Measurements from ENCODE around the gene MMP21. TPM values are rescaled to one million over a fixed set of nuclear protein-coding genes. Genes with fewer than 3 reads are reported as not detected.

Gene MMP21
- total RNA-seq, 2 donors from 2014 or later, result 0.29 to 0.42 TPM

DNA sequence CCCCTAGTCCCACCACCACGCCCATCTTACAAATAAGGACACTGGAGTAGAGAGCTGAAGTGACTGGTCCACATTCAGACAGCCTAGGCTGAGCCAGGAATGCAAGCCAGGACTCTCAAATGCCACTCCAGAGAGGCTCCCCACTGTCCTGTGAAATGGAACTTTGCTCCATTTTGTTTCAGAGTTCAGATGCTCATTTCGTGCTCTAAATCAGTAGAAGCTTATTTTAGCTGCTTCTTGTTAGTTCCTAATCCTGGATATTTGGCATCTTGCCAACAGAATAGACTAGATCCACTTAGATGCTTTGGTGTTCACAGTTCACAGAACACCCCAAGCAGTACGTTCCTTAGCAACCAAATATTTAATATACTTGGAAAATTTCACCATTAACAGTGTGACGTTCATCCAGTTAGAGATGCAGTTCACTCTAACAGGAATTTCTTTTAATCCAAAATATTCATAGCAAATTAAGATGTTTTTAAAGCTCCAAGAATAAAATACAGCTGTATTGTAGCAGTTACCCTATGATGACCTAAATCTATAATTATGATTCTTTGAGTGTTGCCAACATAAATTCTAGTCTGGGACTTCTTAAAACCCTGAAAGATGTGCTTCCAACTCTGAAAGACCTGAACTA is 7.3 kb downstream of the MMP21 start:
- Mint-ChIP-seq H3K4me1 (peaks cover 3% of the 10 kb centered on the region), H3K27ac (peak overlapping the region; percentile 29), H3K27me3 (peaks cover 5% of the 10 kb centered on the region), H3K36me3 (ENCODE audit: low read depth) (peaks cover 2% of the 10 kb centered on the region), H3K4me3 (no peak overlapping the region)
- no peaks in the 10 kb centered on the region for H3K9me3 ChIP-seq (ENCODE audit: control insufficient read depth, low read length, poor library complexity, severe bottlenecking)
- DNase-seq (no peak), ATAC-seq (no peak)

DNA sequence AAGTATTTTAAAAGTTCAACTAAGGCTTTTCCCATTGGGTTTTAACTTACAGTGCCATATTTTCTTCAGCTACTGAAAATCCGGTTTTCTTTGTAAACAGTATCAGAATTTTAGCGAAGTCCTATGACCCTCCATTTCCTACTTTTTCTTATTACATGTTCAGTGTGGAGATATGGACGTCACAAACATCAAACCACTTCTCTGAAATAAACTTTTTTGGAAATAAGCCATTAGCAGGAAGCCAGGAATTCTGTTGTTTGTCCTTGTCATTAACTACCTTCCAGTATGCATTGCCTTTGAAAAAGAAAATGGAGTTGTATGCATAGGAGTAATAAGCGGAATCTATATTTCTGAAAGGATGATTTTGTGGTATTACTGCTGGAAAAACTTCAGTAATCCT is 9.1 kb downstream of the MMP21 start:
- Mint-ChIP-seq H3K27me3 (no peaks in the 10 kb centered on the region), H3K4me1 (peaks cover 3% of the 10 kb centered on the region), H3K36me3 (ENCODE audit: low read depth) (peaks cover 5% of the 10 kb centered on the region), H3K27ac (no peak overlapping the region), H3K4me3 (no peak overlapping the region)
- H3K9me3 ChIP-seq (ENCODE audit: control insufficient read depth, low read length, poor library complexity, severe bottlenecking), result no peaks in the 10 kb centered on the region
- ATAC-seq (no peak), DNase-seq (no peak)

DNA sequence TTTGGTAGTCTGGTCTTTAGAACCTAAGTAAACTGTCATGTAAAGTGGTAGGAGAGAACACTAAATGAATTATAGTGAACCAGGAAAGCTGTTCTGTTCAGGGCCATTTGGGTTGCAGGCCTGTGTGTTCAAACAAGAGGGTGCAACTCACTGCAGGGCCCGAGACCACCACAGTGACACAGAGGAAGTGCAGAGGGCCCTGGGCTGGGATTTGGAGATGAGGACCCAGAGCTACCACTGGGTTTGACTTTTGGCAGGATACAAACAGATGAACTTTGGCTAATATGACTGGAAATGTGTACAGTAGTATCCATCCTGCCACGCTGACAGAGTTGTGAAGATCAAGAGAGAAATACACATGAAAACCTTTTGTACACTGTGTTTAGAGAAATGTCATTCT is 9.8 kb downstream of the MMP21 start:
- no peak for DNase-seq
- Mint-ChIP-seq H3K27ac (no peak overlapping the region), H3K4me3 (no peak overlapping the region), H3K27me3 (no peaks in the 10 kb centered on the region), H3K36me3 (ENCODE audit: low read depth) (peaks cover 5% of the 10 kb centered on the region), H3K4me1 (peaks cover 3% of the 10 kb centered on the region)
- H3K9me3 ChIP-seq (ENCODE audit: control insufficient read depth, low read length, poor library complexity, severe bottlenecking), result no peaks in the 10 kb centered on the region
- ATAC-seq, result no peak

DNA sequence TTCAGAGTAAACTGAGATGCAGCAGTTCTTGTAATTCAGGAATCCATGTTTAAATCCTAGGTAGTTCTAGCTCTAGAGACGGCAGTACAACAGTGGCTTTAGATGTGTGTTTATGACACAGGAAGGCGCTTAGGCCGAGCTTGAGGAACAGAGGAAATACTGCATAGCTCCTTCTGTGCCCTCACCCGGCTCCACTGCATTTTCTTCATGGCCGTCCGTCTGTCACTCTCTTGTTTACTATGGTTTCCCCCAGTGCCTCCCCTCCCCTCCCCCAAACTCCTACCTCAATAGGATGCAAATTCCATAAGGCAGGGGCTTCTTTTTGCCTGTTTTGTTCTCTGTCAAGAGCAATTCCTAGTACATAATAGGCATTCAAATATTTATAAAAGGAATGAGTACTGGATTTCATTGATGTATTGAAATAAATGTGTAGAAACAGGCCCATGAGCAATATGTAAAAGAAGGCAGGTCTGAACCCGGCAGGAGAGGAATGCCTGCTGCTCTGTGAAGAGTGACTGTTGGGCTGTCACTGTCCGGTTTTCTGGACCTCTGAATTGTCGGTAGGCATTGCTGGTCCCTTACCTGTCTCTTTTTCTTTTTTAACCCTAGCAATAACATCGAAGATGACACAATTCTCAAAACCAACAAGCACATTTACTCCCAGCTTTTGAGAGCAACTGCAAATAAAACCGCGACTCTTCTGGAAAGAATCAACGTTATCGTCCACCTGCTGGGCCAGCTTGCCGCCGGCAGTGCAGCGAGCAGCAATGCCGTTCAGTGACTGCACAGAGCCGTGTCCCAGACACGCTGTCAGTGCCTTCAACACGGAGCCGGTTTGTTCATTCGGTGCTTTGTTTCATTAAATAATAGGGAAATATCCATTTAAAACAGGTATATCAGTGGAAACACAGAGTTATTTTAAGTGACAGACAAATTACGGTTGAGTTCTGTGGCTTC is 12.7 kb downstream of the MMP21 start:
- no peak for ATAC-seq
- Mint-ChIP-seq H3K27me3 (no peaks in the 10 kb centered on the region), H3K27ac (no peak overlapping the region), H3K4me3 (no peak overlapping the region), H3K36me3 (ENCODE audit: low read depth) (peaks cover 8% of the 10 kb centered on the region), H3K4me1 (peaks cover 3% of the 10 kb centered on the region)
- DNase-seq, result no peak
- H3K9me3 ChIP-seq (ENCODE audit: control insufficient read depth, low read length, poor library complexity, severe bottlenecking), result no peaks in the 10 kb centered on the region

DNA sequence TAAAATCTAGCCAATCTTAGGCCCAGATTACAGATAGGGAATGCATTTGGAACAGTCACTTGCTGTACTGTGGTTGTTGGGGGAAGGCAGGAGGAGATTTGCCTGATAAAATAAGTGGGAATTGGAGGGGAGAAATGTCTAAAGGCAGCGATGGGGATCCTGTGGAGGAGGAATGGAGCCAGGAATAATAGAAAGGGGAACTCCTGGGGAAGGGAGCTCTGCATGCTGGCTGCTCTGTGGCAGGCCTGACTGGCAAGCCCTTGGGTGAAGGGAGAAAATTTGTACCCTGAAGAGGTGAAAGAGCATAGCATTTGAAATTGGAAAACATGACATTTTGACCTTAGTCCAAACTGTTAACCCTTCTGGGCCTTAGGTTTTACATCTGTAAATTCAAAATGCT is 13.7 kb downstream of the MMP21 start:
- ATAC-seq (no peak), DNase-seq (no peak)
- no peak overlapping the region for H3K4me3 Mint-ChIP-seq
- H3K27ac Mint-ChIP-seq, result peak overlapping the region; percentile 90
- peaks cover 13% of the 10 kb centered on the region for H3K36me3 Mint-ChIP-seq (ENCODE audit: low read depth)
- peaks cover 9% of the 10 kb centered on the region for H3K4me1 Mint-ChIP-seq
- H3K9me3 ChIP-seq (ENCODE audit: control insufficient read depth, low read length, poor library complexity, severe bottlenecking), result no peaks in the 10 kb centered on the region
- H3K27me3 Mint-ChIP-seq, result no peaks in the 10 kb centered on the region

DNA sequence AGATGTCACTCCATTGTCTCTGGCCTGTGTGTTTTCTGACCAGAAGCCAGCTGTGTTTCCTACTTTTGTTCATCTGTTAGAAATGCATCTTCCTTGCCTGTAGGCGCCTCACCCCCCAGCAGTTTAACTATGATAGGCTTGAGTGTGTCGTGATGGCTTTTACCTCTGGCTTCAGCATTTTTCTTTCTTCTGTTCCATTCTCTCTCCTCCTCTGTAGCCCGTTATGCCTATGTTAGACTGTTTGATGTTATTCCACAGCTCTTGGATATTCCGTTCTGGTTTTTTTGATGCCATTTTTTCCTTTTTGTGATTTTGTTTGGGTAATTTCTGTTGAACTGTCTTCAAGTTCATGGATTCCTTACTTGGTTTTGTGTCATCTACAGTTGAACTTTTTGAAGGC is 17.9 kb downstream of the MMP21 start:
- peak overlapping the region; percentile 30 for H3K27ac Mint-ChIP-seq

DNA sequence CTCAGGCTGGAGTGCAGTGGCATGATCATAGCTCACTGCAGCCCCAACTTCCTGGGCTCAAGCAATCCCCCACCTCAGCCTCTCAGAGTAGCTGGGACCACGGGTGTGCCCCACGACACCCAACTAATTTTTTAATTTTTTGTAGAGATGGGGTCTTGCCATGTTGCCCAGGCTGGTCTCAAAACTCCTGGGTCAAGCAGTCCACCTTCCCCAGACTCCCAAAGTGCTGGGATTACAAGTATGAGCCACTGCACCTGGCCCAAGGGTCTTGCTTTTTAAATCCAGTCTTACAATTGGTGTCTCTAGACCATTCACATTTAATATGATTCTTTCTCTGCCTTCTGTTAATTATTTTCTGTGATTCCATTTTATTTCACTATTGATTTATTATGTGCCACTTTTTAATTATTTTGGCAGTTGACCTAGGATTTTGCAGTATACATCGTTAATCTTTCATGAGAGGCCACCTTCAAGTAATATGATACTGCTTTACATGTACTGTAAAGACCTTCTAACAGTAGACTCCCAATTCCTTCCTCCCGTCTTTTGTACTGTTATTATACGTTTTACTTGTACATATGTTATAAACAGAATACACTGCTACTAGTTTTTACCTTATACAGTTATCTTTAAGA is 18.7 kb downstream of the MMP21 start:
- no peak for ATAC-seq
- Mint-ChIP-seq H3K27me3 (no peaks in the 10 kb centered on the region), H3K27ac (no peak overlapping the region)

More for the DNA sequence above, 17.9 kb downstream of the MMP21 start:
- H3K9me3 ChIP-seq (ENCODE audit: control insufficient read depth, low read length, poor library complexity, severe bottlenecking), result no peaks in the 10 kb centered on the region
- Mint-ChIP-seq H3K4me1 (peaks cover 22% of the 10 kb centered on the region), H3K27me3 (no peaks in the 10 kb centered on the region), H3K4me3 (no peak overlapping the region), H3K36me3 (ENCODE audit: low read depth) (peaks cover 25% of the 10 kb centered on the region)
- ATAC-seq (no peak), DNase-seq (no peak)

DNA sequence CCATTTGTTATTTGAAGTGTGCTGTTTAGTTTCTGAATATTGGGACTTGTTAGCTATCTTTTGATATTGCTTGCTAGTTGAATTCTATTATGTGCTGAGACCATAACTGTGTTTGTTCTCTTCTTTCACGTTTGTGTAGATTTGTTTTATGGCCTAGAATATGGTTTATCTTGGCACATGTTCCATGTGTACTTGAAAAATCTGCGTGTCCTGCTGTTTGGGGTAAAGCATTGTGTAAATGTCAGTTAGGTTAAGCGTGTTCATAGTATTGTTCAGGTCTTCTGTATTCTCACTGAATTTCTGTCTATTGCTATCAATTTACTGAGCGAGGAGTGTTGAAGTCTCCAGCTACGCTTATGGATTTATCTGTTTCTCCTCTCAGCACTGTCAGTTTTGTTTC is 19.4 kb downstream of the MMP21 start:
- Mint-ChIP-seq H3K36me3 (ENCODE audit: low read depth) (peaks cover 23% of the 10 kb centered on the region), H3K4me3 (no peak overlapping the region), H3K27me3 (no peaks in the 10 kb centered on the region), H3K27ac (peak overlapping the region; percentile 48), H3K4me1 (peaks cover 24% of the 10 kb centered on the region)
- no peaks in the 10 kb centered on the region for H3K9me3 ChIP-seq (ENCODE audit: control insufficient read depth, low read length, poor library complexity, severe bottlenecking)
- no peak for ATAC-seq
- DNase-seq, result no peak

More for the DNA sequence above, 18.7 kb downstream of the MMP21 start:
- DNase-seq, result no peak
- peaks cover 25% of the 10 kb centered on the region for H3K36me3 Mint-ChIP-seq (ENCODE audit: low read depth)
- H3K4me3 Mint-ChIP-seq, result no peak overlapping the region
- no peaks in the 10 kb centered on the region for H3K9me3 ChIP-seq (ENCODE audit: control insufficient read depth, low read length, poor library complexity, severe bottlenecking)
- peaks cover 22% of the 10 kb centered on the region for H3K4me1 Mint-ChIP-seq

DNA sequence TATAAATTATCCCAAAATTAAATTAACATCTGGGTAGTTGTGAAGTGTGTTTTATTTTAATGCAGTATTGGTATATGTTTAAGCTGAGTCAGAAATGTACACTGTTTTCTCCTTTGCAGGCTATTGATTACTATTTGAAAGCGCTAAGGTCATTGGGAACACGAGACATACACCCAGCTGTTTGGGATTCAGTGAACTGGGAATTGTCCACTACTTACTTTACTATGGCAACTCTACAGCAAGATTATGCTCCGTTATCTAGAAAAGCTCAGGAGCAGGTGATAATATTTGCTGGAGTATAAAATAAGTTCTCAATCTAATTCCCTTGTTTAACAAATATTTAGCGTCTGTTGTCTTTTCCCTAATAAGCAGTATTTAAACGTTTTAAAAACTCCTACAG is 28.2 kb downstream of the MMP21 start:
- no peak for DNase-seq

DNA sequence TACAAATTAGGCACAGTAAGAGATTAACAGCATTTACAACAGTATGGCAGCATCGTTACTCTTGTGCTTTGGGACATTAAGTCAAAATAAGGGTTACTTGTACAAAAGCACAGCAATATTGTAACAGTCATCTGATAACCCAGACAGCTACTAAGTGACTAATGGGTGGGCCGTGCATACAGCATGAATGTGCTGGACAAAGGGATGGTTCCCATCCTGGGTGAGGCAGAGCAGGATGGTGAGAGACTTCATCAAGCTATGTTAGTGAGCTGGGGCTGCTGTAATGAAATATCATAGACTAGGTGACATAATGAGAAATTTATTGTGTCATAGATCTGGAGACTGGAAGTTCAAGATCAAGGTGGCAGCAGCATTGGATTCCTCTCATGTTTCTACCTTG is 30.7 kb downstream of the MMP21 start:
- DNase-seq (no peak), ATAC-seq (no peak)
- Mint-ChIP-seq H3K27me3 (no peaks in the 10 kb centered on the region), H3K4me1 (peaks cover 4% of the 10 kb centered on the region), H3K27ac (peak overlapping the region; percentile 61), H3K36me3 (ENCODE audit: low read depth) (peaks cover 12% of the 10 kb centered on the region), H3K4me3 (no peak overlapping the region)
- H3K9me3 ChIP-seq (ENCODE audit: control insufficient read depth, low read length, poor library complexity, severe bottlenecking), result no peaks in the 10 kb centered on the region

More for the DNA sequence above, 28.2 kb downstream of the MMP21 start:
- Mint-ChIP-seq H3K4me3 (no peak overlapping the region), H3K36me3 (ENCODE audit: low read depth) (peaks cover 10% of the 10 kb centered on the region), H3K27me3 (no peaks in the 10 kb centered on the region), H3K4me1 (peaks cover 2% of the 10 kb centered on the region), H3K27ac (no peak overlapping the region)
- no peaks in the 10 kb centered on the region for H3K9me3 ChIP-seq (ENCODE audit: control insufficient read depth, low read length, poor library complexity, severe bottlenecking)
- no peak for ATAC-seq

DNA sequence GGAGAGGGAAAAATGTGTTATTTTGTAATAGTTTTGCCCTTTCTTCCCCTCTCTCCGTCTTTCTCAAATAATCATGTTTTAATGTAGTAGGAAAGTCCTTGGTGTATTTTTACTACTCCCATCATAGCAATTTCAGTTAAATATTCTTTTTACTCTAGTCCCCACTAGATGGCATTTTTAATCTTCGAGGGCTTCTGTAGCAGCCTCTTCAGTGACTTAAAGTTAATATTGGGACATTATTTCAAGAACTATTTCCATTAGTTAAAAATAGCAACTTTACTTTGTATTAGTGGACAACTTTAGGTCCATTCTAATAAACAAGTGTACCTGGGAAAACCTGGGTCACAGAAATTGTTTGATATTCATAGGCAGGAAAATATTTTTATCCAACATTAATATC is 33.2 kb downstream of the MMP21 start:
- no peak for ATAC-seq
- Mint-ChIP-seq H3K27ac (no peak overlapping the region), H3K4me3 (no peak overlapping the region), H3K4me1 (peaks cover 9% of the 10 kb centered on the region), H3K27me3 (no peaks in the 10 kb centered on the region), H3K36me3 (ENCODE audit: low read depth) (peaks cover 17% of the 10 kb centered on the region)
- no peaks in the 10 kb centered on the region for H3K9me3 ChIP-seq (ENCODE audit: control insufficient read depth, low read length, poor library complexity, severe bottlenecking)
- no peak for DNase-seq

DNA sequence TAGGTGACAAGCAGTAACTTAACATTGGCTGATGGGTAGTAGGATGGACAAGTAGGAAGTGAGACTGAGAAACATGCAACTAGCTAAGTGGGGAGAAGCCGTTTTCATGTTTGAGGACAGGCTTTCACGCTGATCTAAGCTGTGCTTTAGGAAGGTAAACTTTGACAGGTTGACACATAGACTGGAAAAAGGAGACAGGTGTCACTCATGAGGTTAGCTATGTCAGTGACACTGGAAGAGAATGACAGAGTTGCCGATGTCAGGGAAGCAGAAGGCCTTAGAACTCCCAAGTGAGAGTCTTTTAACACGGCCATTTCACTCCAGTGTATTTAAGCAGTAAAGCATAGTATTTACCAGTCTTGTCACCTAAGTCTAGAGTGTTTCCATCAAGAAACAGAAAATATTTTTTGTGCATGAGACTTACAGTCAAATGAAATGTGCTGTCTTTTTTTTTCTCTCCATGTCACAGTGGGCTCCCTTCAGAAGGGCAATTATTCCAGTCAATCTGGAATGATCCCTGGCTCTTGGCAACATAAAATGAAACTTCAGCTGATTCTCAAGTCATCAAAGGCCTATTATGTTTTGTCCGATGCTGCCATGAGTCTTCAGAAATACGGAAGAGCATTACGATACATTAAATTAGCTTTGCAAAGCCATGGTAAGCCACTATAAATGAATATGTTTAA is 35.5 kb downstream of the MMP21 start:
- no peaks in the 10 kb centered on the region for H3K9me3 ChIP-seq (ENCODE audit: control insufficient read depth, low read length, poor library complexity, severe bottlenecking)
- no peak for DNase-seq
- no peak for ATAC-seq
- Mint-ChIP-seq H3K27ac (no peak overlapping the region), H3K4me3 (peak overlapping the region; percentile 21), H3K4me1 (peaks cover 13% of the 10 kb centered on the region), H3K36me3 (ENCODE audit: low read depth) (peaks cover 24% of the 10 kb centered on the region), H3K27me3 (no peaks in the 10 kb centered on the region)

DNA sequence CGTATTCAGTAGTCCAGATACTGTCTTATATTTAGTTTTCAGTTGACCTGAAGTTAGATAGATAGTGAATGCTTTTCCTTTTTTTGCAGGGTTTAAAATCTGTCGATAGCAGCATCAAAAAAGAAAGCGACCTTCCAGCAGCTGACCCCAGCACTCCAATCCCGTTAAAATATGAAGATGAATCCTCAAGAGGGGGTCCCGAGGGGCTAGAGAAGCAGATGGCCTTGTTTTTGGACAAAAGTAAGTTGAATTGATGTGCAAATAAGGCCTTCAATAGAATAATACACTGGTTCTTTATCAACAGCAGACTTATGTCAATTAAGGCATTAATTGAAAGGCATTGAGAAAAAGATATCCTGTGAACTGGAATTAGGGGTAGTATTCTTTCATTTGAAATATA is 37.4 kb downstream of the MMP21 start:
- DNase-seq, result no peak
- H3K36me3 Mint-ChIP-seq (ENCODE audit: low read depth), result peaks cover 17% of the 10 kb centered on the region
- H3K4me1 Mint-ChIP-seq, result peaks cover 13% of the 10 kb centered on the region
- H3K27ac Mint-ChIP-seq, result no peak overlapping the region
- H3K9me3 ChIP-seq (ENCODE audit: control insufficient read depth, low read length, poor library complexity, severe bottlenecking), result no peaks in the 10 kb centered on the region
- ATAC-seq, result no peak
- H3K4me3 Mint-ChIP-seq, result no peak overlapping the region
- H3K27me3 Mint-ChIP-seq, result no peaks in the 10 kb centered on the region
